MM.1S (cell line): Measurements from ENCODE around the gene GLRA1.

Experiments
- CTCF ChIP-seq: fragments of 300-600 bp; sonication (generic); IDR thresholded peaks from 2 replicates; pipeline ENCODE4 v1.5.1; 2016; ENCODE audit warnings: antibody characterized with exemption, low read length, mixed read lengths
- EZH2phosphoT487 ChIP-seq: fragments of 300-600 bp; sonication (generic); IDR thresholded peaks from 2 replicates; pipeline ENCODE4 v1.6.1; 2018; ENCODE audit warnings: antibody characterized with exemption, low read length

- TF ChIP-seq CTCF (no peak), EZH2phosphoT487 (no peak)
These were observed 113.8 kb downstream of the GLRA1 start for GRCh38 chr5:151810897-151811296.
